HEK293T (cell line): Measurements from ENCODE around the gene JAKMIP2.

ENCODE experiments used
- ARNT ChIP-seq: fragments of 450-650 bp; IDR thresholded peaks from 2 replicates; pipeline ENCODE4 v1.6.1; 2017; ENCODE audit warnings: mild to moderate bottlenecking
- BHLHE40 ChIP-seq: fragments of 450-650 bp; IDR thresholded peaks from 2 replicates; pipeline ENCODE4 v1.6.1; 2016; ENCODE audit warnings: mild to moderate bottlenecking, moderate library complexity, borderline replicate concordance
- CTBP1 ChIP-seq: fragments of 450-650 bp; IDR thresholded peaks from 2 replicates; pipeline ENCODE4 v1.6.1; 2016; ENCODE audit warnings: borderline replicate concordance
- FOXA1 ChIP-seq: fragments of 450-650 bp; IDR thresholded peaks from 2 replicates; pipeline ENCODE4 v1.6.1; 2016; ENCODE audit warnings: mild to moderate bottlenecking
- FOXM1 ChIP-seq: fragments of 450-650 bp; IDR thresholded peaks from 2 replicates; pipeline ENCODE4 v1.6.1; 2017; ENCODE audit warnings: mild to moderate bottlenecking, borderline replicate concordance
- HDGF ChIP-seq: fragments of 450-650 bp; IDR thresholded peaks from 2 replicates; pipeline ENCODE4 v1.6.1; 2017; ENCODE audit warnings: antibody characterized with exemption, borderline replicate concordance
- LEF1 ChIP-seq: fragments of 450-650 bp; IDR thresholded peaks from 2 replicates; pipeline ENCODE4 v1.6.1; 2017; ENCODE audit warnings: mild to moderate bottlenecking, borderline replicate concordance
- SP1 ChIP-seq: fragments of 450-650 bp; IDR thresholded peaks from 2 replicates; pipeline ENCODE4 v1.6.1; 2017
- SUZ12 ChIP-seq: fragments of 450-650 bp; IDR thresholded peaks from 2 replicates; pipeline ENCODE4 v1.6.1; 2016; ENCODE audit warnings: mild to moderate bottlenecking
- TARDBP ChIP-seq: fragments of 450-650 bp; IDR thresholded peaks from 2 replicates; pipeline ENCODE4 v1.6.1; 2016
- ZNF384 ChIP-seq: fragments of 450-650 bp; IDR thresholded peaks from 2 replicates; pipeline ENCODE4 v1.6.1; 2016
- TF ChIP-seq, protein P1 (sequence below): fragments of 450-650 bp; IDR thresholded peaks from 2 replicates; pipeline ENCODE4 v1.6.1; 2016

DNA sequence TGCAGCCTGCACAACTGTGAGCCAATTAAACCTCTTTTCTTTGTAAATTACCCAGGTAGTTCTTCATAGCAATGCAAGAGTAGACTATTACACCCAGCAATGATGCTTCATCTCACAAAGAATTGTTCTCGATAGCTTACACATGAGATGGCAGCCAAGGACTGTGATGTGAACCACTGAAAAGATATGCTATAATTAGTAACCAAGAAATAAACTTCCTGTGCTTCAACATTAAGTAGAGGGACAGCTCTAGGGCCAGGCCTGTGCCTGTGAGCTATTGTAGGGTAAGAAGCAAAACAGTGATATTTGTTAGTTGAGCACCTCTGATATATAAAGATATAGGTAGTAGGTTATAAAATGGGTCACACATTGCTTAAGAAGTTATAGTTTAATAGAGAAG lies 230.9 kb downstream of the JAKMIP2 start:
- TF ChIP-seq TARDBP: no peak
- TF ChIP-seq HDGF: no peak
- no peak for TF ChIP-seq ZNF384
- TF ChIP-seq FOXA1: no peak
- TF ChIP-seq FOXM1: no peak
- no peak for TF ChIP-seq SUZ12
- no peak for TF ChIP-seq ARNT
- no peak for TF ChIP-seq CTBP1
- TF ChIP-seq SP1: no peak
- TF ChIP-seq, protein P1, sequence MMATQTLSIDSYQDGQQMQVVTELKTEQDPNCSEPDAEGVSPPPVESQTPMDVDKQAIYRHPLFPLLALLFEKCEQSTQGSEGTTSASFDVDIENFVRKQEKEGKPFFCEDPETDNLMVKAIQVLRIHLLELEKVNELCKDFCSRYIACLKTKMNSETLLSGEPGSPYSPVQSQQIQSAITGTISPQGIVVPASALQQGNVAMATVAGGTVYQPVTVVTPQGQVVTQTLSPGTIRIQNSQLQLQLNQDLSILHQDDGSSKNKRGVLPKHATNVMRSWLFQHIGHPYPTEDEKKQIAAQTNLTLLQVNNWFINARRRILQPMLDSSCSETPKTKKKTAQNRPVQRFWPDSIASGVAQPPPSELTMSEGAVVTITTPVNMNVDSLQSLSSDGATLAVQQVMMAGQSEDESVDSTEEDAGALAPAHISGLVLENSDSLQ: no peak
- no peak for TF ChIP-seq BHLHE40
- TF ChIP-seq LEF1: no peak
